GM12878 (cell line): ENCODE measurements around the gene LARGE1. TPM values are rescaled to one million over a fixed set of nuclear protein-coding genes. Genes with fewer than 3 reads are reported as not detected.

Experiments used
- ATAC-seq: fragments of 200-7000 bp; cut with Tn5 transposase; 3 replicates; pipeline ENCODE4 v1.9.1; 2020; ENCODE audit warnings: mild to moderate bottlenecking, moderate library complexity
- BruUV-seq: library from RNA; stranded (reverse); fragments of 400-500 nt; replicated peaks from 2 replicates; lab custom pipeline; 2021; lab: Mats Ljungman, UMichigan
- CTCF ChIA-PET: fragments of 300-600 bp; sonication (Branson Sonifier 250); formaldehyde crosslinking; extraction: SDS; loops from one replicate; lab custom pipeline; 2021; ENCODE audit warnings: inconsistent platforms; lab: Yijun Ruan, JAX
- POLR2A ChIA-PET: fragments of 350-600 bp; formaldehyde crosslinking; extraction: SDS; loops from one replicate; lab custom pipeline; 2021; ENCODE audit warnings: inconsistent platforms; lab: Charles Lee
- RAD21 ChIA-PET: fragments of 300-600 bp; sonication (Branson Sonifier 250); formaldehyde crosslinking; loops from one replicate; lab custom pipeline; 2023; ENCODE audit warnings: antibody characterized with exemption; ENCODE audit not compliant: unreplicated experiment; lab: Charles Lee
- SMC1A ChIA-PET: fragments of 300-600 bp; sonication (Branson Sonifier 250); formaldehyde crosslinking; loops from one replicate; lab custom pipeline; 2023; ENCODE audit not compliant: unreplicated experiment, uncharacterized antibody; lab: Charles Lee
- DNase-seq: peaks from one replicate; pipeline ENCODE4 v3.0.0-alpha.2; 2011; ENCODE audit warnings: low read depth, low spot score
- FAIRE-seq: peaks from 3 replicates; lab custom pipeline; 2011; peaks lifted over from hg19 to GRCh38; lab: Jason Lieb, UNC
- H2AFZ ChIP-seq: 2 replicates; pipeline ENCODE4 v1.6.0; 2011; ENCODE audit warnings: low read depth, low read length, control low read depth; ENCODE audit not compliant: control insufficient read depth
- H3K27ac ChIP-seq: 2 replicates; pipeline ENCODE4 v1.5.1; 2011; ENCODE audit warnings: control low read depth; ENCODE audit not compliant: control insufficient read depth, insufficient read depth
- H3K27me3 ChIP-seq, 2 experiments: replicated peaks in 1 of 2; 2 replicates each; pipeline versions ENCODE4 v1.6.0 to v1.6.1; 2011; ENCODE audit warnings: low read length in 1 of 2; ENCODE audit not compliant: control insufficient read depth in 2 of 2, insufficient read depth in 2 of 2
- H3K36me3 ChIP-seq, 2 experiments: 2 replicates each; pipeline ENCODE4 v1.5.1; 2011; ENCODE audit warnings: low read length in 1 of 2; ENCODE audit not compliant: control insufficient read depth in 2 of 2, insufficient read depth in 2 of 2
- H3K4me1 ChIP-seq: 2 replicates; pipeline ENCODE4 v1.6.1; 2011; ENCODE audit warnings: mild to moderate bottlenecking, low read length, moderate library complexity, mixed read lengths; ENCODE audit not compliant: control insufficient read depth, insufficient read depth
- H3K4me2 ChIP-seq: 2 replicates; pipeline ENCODE4 v1.6.0; 2011; ENCODE audit warnings: control low read depth; ENCODE audit not compliant: control insufficient read depth, insufficient read depth
- H3K4me3 ChIP-seq: fragments of 200-600 bp; sonication (generic); 2 replicates; pipeline ENCODE4 v1.5.1; 2016
- H3K79me2 ChIP-seq: 2 replicates; pipeline ENCODE4 v1.6.0; 2011; ENCODE audit warnings: low read length; ENCODE audit not compliant: control insufficient read depth, insufficient read depth
- H3K9ac ChIP-seq: 2 replicates; pipeline ENCODE4 v1.8.0; 2011; ENCODE audit warnings: low read length, control low read depth, mixed read lengths; ENCODE audit not compliant: control insufficient read depth, insufficient read depth
- H3K9me3 ChIP-seq: replicated peaks from 3 replicates; pipeline ENCODE4 v1.5.1; 2011; ENCODE audit warnings: mild to moderate bottlenecking, low read length; ENCODE audit not compliant: control insufficient read depth, insufficient read depth
- H4K20me1 ChIP-seq: 2 replicates; pipeline ENCODE4 v1.6.0; 2011; ENCODE audit not compliant: control insufficient read depth, insufficient read depth
- CHD1 ChIP-seq: IDR thresholded peaks from 2 replicates; pipeline ENCODE4 v1.6.1; 2012; ENCODE audit warnings: low read depth, low read length, improper control_type of control experiment
- LARP7 ChIP-seq: fragments of 450-650 bp; IDR thresholded peaks from 2 replicates; pipeline ENCODE4 v1.6.1; 2017; ENCODE audit warnings: mild to moderate bottlenecking
- MEF2A ChIP-seq: IDR thresholded peaks from 2 replicates; pipeline ENCODE4 v1.6.1; 2011; ENCODE audit warnings: low read depth, mild to moderate bottlenecking, low read length, moderate library complexity; ENCODE audit not compliant: insufficient read depth
- MYB ChIP-seq: fragments of 150-350 bp; IDR thresholded peaks from 2 replicates; pipeline ENCODE4 v1.6.1; 2014; ENCODE audit warnings: mild to moderate bottlenecking, low read depth, low read length, borderline replicate concordance
- REST ChIP-seq: IDR thresholded peaks from 2 replicates; pipeline ENCODE4 v1.6.1; 2012; ENCODE audit warnings: mild to moderate bottlenecking, low read depth, low read length
- SREBF2 ChIP-seq: IDR thresholded peaks from 2 replicates; pipeline ENCODE4 v1.6.1; 2012; ENCODE audit warnings: mild to moderate bottlenecking, low read length
- ZBED1 ChIP-seq: IDR thresholded peaks from 2 replicates; pipeline ENCODE4 v1.6.1; 2016; ENCODE audit warnings: borderline replicate concordance
- ZNF384 ChIP-seq: IDR thresholded peaks from 2 replicates; pipeline ENCODE4 v1.6.1; 2012; ENCODE audit warnings: low read depth, mild to moderate bottlenecking, low read length, improper control_type of control experiment, borderline replicate concordance
- WGBS: methylation state at CpG from one replicate; pipeline ENCODE4 v1.1.6; 2016; ENCODE audit warnings: low lambda C conversion rate; ENCODE audit not compliant: insufficient replicate concordance, insufficient coverage; ENCODE audit errors: missing lambda C conversion rate; 5-methylcytosine and 5-hydroxymethylcytosine counted together
- in situ Hi-C: fragments of 300-500 bp; cut with MboI; formaldehyde crosslinking; loops from 9 replicates; pipeline ENCODE4 v1.14.3; 2018; ENCODE audit warnings: mixed read lengths
- intact Hi-C: fragments of 100-400 bp; cut with micrococcal nuclease; formaldehyde crosslinking; loops from one replicate; pipeline ENCODE4 v1.14.2; 2022; ENCODE audit not compliant: unreplicated experiment
- polyA plus RNA-seq, 11 experiments: library from polyadenylated mRNA; depleted of rRNA in 4 of 11; unstranded in 6 of 11; stranded (reverse) in 5 of 11; fragments of >200 nt; fragmentation: Nextera tagmentation in 4 of 11; fragmentation: Illumina TruSeq in 1 of 11; extraction: Ambion mirVana in 4 of 11; extraction: Trizol in 1 of 11; gene quantifications; 1 replicate in 1 of 11; 2 replicates in 10 of 11; pipeline versions ENCODE4 v1.2.1 to v1.2.3, GENCODE V29; 2011 to 2016; ENCODE audit warnings: inconsistent platforms in 2 of 11, missing spikeins in 2 of 11, low read depth in 1 of 11
- total RNA-seq, 4 experiments: library from RNA; depleted of rRNA in 3 of 4; stranded (reverse); fragments of >200 nt in 3 of 4; fragmentation: Illumina TruSeq in 1 of 4; extraction: Trizol in 1 of 4; gene quantifications; 2 replicates each; pipeline versions ENCODE4 v1.2.1 to v1.2.3, GENCODE V29; 2013 to 2021

The LARGE1 gene
- total and polyA plus RNA-seq, 10 of the 15 experiments (the other 5 are each of a cell fraction or from before 2014, with no cell fraction given), result 3.2 to 41.4 (median 17.3) TPM

DNA sequence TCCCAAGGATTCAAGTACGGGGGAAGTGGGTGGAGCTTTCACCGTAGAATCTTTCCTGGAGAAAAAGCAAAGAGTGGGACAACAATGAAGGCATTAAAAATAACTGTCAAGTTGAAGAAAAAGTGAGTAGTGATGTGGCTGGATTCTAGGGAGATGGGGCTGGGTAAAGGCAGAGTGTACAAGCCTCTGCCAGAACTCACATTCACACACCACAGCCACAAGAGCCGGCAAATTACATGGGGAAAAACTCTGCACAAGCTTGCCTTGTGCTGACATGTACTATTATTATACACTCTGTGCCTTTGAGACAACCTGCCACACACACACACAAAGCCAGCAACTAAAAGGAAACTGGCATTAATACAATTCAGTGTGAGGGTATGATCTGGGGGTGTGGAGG is 182.6 kb downstream of the LARGE1 start (continued):
- TF ChIP-seq MYB, result no peak
- TF ChIP-seq CHD1, result no peak
- TF ChIP-seq ZNF384, result no peak
- TF ChIP-seq MEF2A, result no peak
- TF ChIP-seq LARP7, result no peak

GRCh38 chr22:33735978-33736377 is 184.3 kb downstream of the LARGE1 start:
- Histone ChIP-seq H3K4me1 (no peaks in the 10 kb centered on the region; the same call in 1 of the 2 replicates), H3K9me3 (no peaks in the 10 kb centered on the region), H3K27ac (no peak overlapping the region), H3K36me3 (no peaks in the 10 kb centered on the region), H3K27me3 (no peaks in the 10 kb centered on the region), H3K4me3 (no peak overlapping the region), H4K20me1 (no peaks in the 10 kb centered on the region), H3K79me2 (no peaks in the 10 kb centered on the region), H3K4me2 (no peak overlapping the region), H2AFZ (no peak overlapping the region), H3K9ac (no peak overlapping the region)
- SMC1A ChIA-PET, result no interaction called here
- RAD21 ChIA-PET, result no interaction called here
- POLR2A ChIA-PET, result no interaction called here
- FAIRE-seq, result no peak
- no peak for ATAC-seq
- in situ Hi-C loops (no loop called here), intact Hi-C loops (no loop called here)
- 98% methylated on average over 4 of the region's 4 CpGs for WGBS
- CTCF ChIA-PET, result no interaction called here
- BruUV-seq, result no TSS peak
- TF ChIP-seq SREBF2 (no peak), ZBED1 (no peak), REST (no peak)
- DNase-seq, result no peak
